Naive thymus-derived CD8-positive, alpha-beta T cell (primary cell): ENCODE data around the gene NPSR1. TPM values are rescaled to one million over a fixed set of nuclear protein-coding genes. Genes with fewer than 3 reads are reported as not detected.

Experiments used
- ATAC-seq, 2 donors: fragments of 150-1000 bp; cut with Tn5 transposase in 1 of 2; sonication (Bioruptor Pico), chemical (Tn5 transposase) in 1 of 2; 1 replicate in 1 of 2; 2 replicates in 1 of 2; pipeline ENCODE4 v1.10.0; 2021; ENCODE audit warnings: mild to moderate bottlenecking in 2 of 2, moderate library complexity in 2 of 2
- POLR2A ChIA-PET: fragments of 350-600 bp; sonication (Branson Sonifier 250); formaldehyde crosslinking; loops from one replicate; lab custom pipeline; 2021; ENCODE audit warnings: antibody characterized with exemption; lab: Charles Lee
- DNase-seq, 10 donors: peaks; one replicate each; pipeline versions ENCODE4 v3.0.0 to v3.0.0-alpha.2; 2020 to 2022
- H3K27ac Mint-ChIP-seq, 10 donors: one replicate each; pipeline ENCODE4 v1.8.0; 2020 to 2022; ENCODE audit warnings: mild to moderate bottlenecking in 10 of 10, mixed read lengths in 10 of 10, moderate library complexity in 4 of 10, inconsistent platforms in 1 of 10
- H3K27me3 Mint-ChIP-seq, 5 donors: one replicate each; pipeline ENCODE4 v1.8.0; 2021 to 2022; ENCODE audit warnings: mixed read lengths in 5 of 5
- H3K36me3 Mint-ChIP-seq, 3 donors: one replicate each; pipeline ENCODE4 v1.8.0; 2020 to 2022; ENCODE audit warnings: mixed read lengths in 3 of 3, mild to moderate bottlenecking in 2 of 3, inconsistent platforms in 1 of 3
- H3K4me1 Mint-ChIP-seq, 4 donors: one replicate each; pipeline ENCODE4 v1.8.0; 2021 to 2022; ENCODE audit warnings: mixed read lengths in 4 of 4
- H3K4me3 Mint-ChIP-seq, 10 donors: one replicate each; pipeline ENCODE4 v1.8.0; 2020 to 2022; ENCODE audit warnings: mild to moderate bottlenecking in 10 of 10, mixed read lengths in 10 of 10, moderate library complexity in 6 of 10, inconsistent platforms in 1 of 10
- H3K9me3 Mint-ChIP-seq, 9 donors: one replicate each; pipeline ENCODE4 v1.8.0; 2020 to 2022; ENCODE audit warnings: mixed read lengths in 9 of 9, mild to moderate bottlenecking in 3 of 9, inconsistent platforms in 1 of 9, moderate library complexity in 1 of 9
- polyA plus RNA-seq, 3 donors: library from polyadenylated mRNA; unstranded; fragments of 300-500 nt; fragmentation: Illumina TruSeq; gene quantifications; one replicate each; pipeline ENCODE4 v1.2.3, GENCODE V29; 2021
- total RNA-seq, 8 experiments: library from RNA in 2 of 8; stranded (reverse) in 2 of 8; gene quantifications; one replicate each; pipeline ENCODE4 v1.2.3 and lab custom pipeline; 2021 to 2026

NPSR1 gene
- total and polyA plus RNA-seq, 5 experiments from 2014 or later = not detected

- no peaks in the 10 kb centered on the region for H3K4me1 Mint-ChIP-seq
- no peak for DNase-seq
- H3K4me3 Mint-ChIP-seq = no peak overlapping the region
- POLR2A ChIA-PET = no interaction called here
- peaks cover 8 to 20% (median 9%) of the 10 kb centered on the region in 5 donors for H3K27me3 Mint-ChIP-seq
- no peak overlapping the region for H3K27ac Mint-ChIP-seq
- no peak for ATAC-seq
- no peaks in the 10 kb centered on the region for H3K36me3 Mint-ChIP-seq
- no peaks in the 10 kb centered on the region for H3K9me3 Mint-ChIP-seq
These were observed 174.0 kb downstream of the NPSR1 start for GRCh38 chr7:34832020-34832419.

- Mint-ChIP-seq H3K4me3 (no peak overlapping the region), H3K9me3 (no peaks in the 10 kb centered on the region), H3K27me3 (peaks cover 2 to 28% (median 7%) of the 10 kb centered on the region in 5 donors), H3K4me1 (peaks cover 2 to 7% (median 4%) of the 10 kb centered on the region in 4 donors), H3K36me3 (no peaks in the 10 kb centered on the region), H3K27ac (no peak overlapping the region)
- ATAC-seq = no peak
- POLR2A ChIA-PET = no interaction called here
- DNase-seq = no peak
These were observed 178.0 kb downstream of the NPSR1 start for GRCh38 chr7:34835901-34836600.

- DNase-seq = no peak
- no peaks in the 10 kb centered on the region for H3K9me3 Mint-ChIP-seq
- no peaks in the 10 kb centered on the region for H3K36me3 Mint-ChIP-seq
- peaks cover 1 to 26% (median 7%) of the 10 kb centered on the region in 5 donors for H3K27me3 Mint-ChIP-seq
- ATAC-seq = no peak
- peaks cover 2 to 7% (median 4%) of the 10 kb centered on the region in 4 donors for H3K4me1 Mint-ChIP-seq
- H3K27ac Mint-ChIP-seq = no peak overlapping the region
- no peak overlapping the region for H3K4me3 Mint-ChIP-seq
- POLR2A ChIA-PET = no interaction called here
These were observed 179.3 kb downstream of the NPSR1 start for GRCh38 chr7:34837316-34837715.

GRCh38 chr7:34837801-34838201 lies 179.8 kb downstream of the NPSR1 start:
- no peak for ATAC-seq
- peaks cover 2 to 26% (median 7%) of the 10 kb centered on the region in 5 donors for H3K27me3 Mint-ChIP-seq

GRCh38 chr7:34838329-34838728 lies 180.3 kb downstream of the NPSR1 start:
- Mint-ChIP-seq H3K9me3 (peaks cover 0 to 6% (median 0%) of the 10 kb centered on the region in 9 donors), H3K36me3 (peaks cover 0 to 1% (median 0%) of the 10 kb centered on the region in 3 donors), H3K4me3 (no peak overlapping the region), H3K27ac (peak overlapping the region in 1 of 10 donors; percentile 6), H3K4me1 (peaks cover 2 to 7% (median 4%) of the 10 kb centered on the region in 4 donors), H3K27me3 (peaks cover 3 to 26% (median 7%) of the 10 kb centered on the region in 5 donors)
- ATAC-seq = no peak
- no peak for DNase-seq
- POLR2A ChIA-PET = no interaction called here

More at GRCh38 chr7:34837801-34838201, 179.8 kb downstream of the NPSR1 start:
- DNase-seq = no peak
- Mint-ChIP-seq H3K4me3 (no peak overlapping the region), H3K36me3 (no peaks in the 10 kb centered on the region), H3K4me1 (peaks cover 2 to 7% (median 4%) of the 10 kb centered on the region in 4 donors), H3K9me3 (peaks cover 0 to 2% (median 0%) of the 10 kb centered on the region in 9 donors), H3K27ac (peak overlapping the region in 1 of 10 donors; percentile 6)
- POLR2A ChIA-PET = no interaction called here

- DNase-seq = no peak
- no peak overlapping the region for H3K4me3 Mint-ChIP-seq
- peaks cover 2 to 7% (median 4%) of the 10 kb centered on the region in 4 donors for H3K4me1 Mint-ChIP-seq
- H3K27me3 Mint-ChIP-seq = peaks cover 3 to 26% (median 5%) of the 10 kb centered on the region in 5 donors
- ATAC-seq = no peak
- H3K27ac Mint-ChIP-seq = no peak overlapping the region
- POLR2A ChIA-PET = no interaction called here
- peaks cover 0 to 10% (median 0%) of the 10 kb centered on the region in 9 donors for H3K9me3 Mint-ChIP-seq
- H3K36me3 Mint-ChIP-seq = peaks cover 0 to 8% (median 0%) of the 10 kb centered on the region in 3 donors
These were observed 181.6 kb downstream of the NPSR1 start for GRCh38 chr7:34839645-34840044.

- Mint-ChIP-seq H3K4me1 (peaks cover 2 to 7% (median 5%) of the 10 kb centered on the region in 4 donors), H3K9me3 (peaks cover 0 to 10% (median 0%) of the 10 kb centered on the region in 9 donors), H3K27ac (peak overlapping the region in 1 of 10 donors; percentile 60), H3K4me3 (no peak overlapping the region), H3K27me3 (peaks cover 2 to 26% (median 3%) of the 10 kb centered on the region in 5 donors), H3K36me3 (peaks cover 0 to 8% (median 0%) of the 10 kb centered on the region in 3 donors)
- no peak for DNase-seq
- POLR2A ChIA-PET = no interaction called here
- no peak for ATAC-seq
These were observed 182.3 kb downstream of the NPSR1 start for GRCh38 chr7:34840176-34840785.

- peaks cover 2 to 26% (median 3%) of the 10 kb centered on the region in 5 donors for H3K27me3 Mint-ChIP-seq
- POLR2A ChIA-PET = no interaction called here
- H3K36me3 Mint-ChIP-seq = peaks cover 0 to 8% (median 0%) of the 10 kb centered on the region in 3 donors
- peaks cover 0 to 10% (median 0%) of the 10 kb centered on the region in 9 donors for H3K9me3 Mint-ChIP-seq
- DNase-seq (no peak), ATAC-seq (no peak)
- no peak overlapping the region for H3K27ac Mint-ChIP-seq
- no peak overlapping the region for H3K4me3 Mint-ChIP-seq
- H3K4me1 Mint-ChIP-seq = peaks cover 2 to 13% (median 6%) of the 10 kb centered on the region in 4 donors
These were observed 183.3 kb downstream of the NPSR1 start for GRCh38 chr7:34841326-34841725.

GRCh38 chr7:34842782-34843181 lies 184.8 kb downstream of the NPSR1 start:
- Mint-ChIP-seq H3K27me3 (peaks cover 2 to 34% (median 3%) of the 10 kb centered on the region in 5 donors), H3K4me1 (peaks cover 0 to 12% (median 5%) of the 10 kb centered on the region in 4 donors), H3K9me3 (peaks cover 0 to 10% (median 0%) of the 10 kb centered on the region in 9 donors), H3K27ac (no peak overlapping the region), H3K36me3 (peaks cover 0 to 8% (median 0%) of the 10 kb centered on the region in 3 donors), H3K4me3 (no peak overlapping the region)
- POLR2A ChIA-PET = no interaction called here
- DNase-seq (no peak), ATAC-seq (no peak)

- Mint-ChIP-seq H3K4me3 (no peak overlapping the region), H3K36me3 (peaks cover 0 to 8% (median 0%) of the 10 kb centered on the region in 3 donors), H3K27ac (no peak overlapping the region), H3K9me3 (peaks cover 0 to 10% (median 0%) of the 10 kb centered on the region in 9 donors), H3K4me1 (peaks cover 0 to 8% (median 2%) of the 10 kb centered on the region in 4 donors), H3K27me3 (peaks cover 0 to 34% (median 3%) of the 10 kb centered on the region in 5 donors)
- no peak for ATAC-seq
- DNase-seq = no peak
- POLR2A ChIA-PET = no interaction called here
These were observed 186.4 kb downstream of the NPSR1 start for GRCh38 chr7:34844406-34844805.

GRCh38 chr7:34844936-34845665 lies 187.1 kb downstream of the NPSR1 start:
- DNase-seq (no peak), ATAC-seq (no peak)
- Mint-ChIP-seq H3K27ac (no peak overlapping the region), H3K4me1 (peaks cover 0 to 8% (median 2%) of the 10 kb centered on the region in 4 donors), H3K36me3 (peaks cover 0 to 8% (median 0%) of the 10 kb centered on the region in 3 donors), H3K4me3 (no peak overlapping the region), H3K27me3 (peaks cover 0 to 34% (median 3%) of the 10 kb centered on the region in 5 donors), H3K9me3 (peaks cover 0 to 10% (median 0%) of the 10 kb centered on the region in 9 donors)
- POLR2A ChIA-PET = no interaction called here

GRCh38 chr7:34845666-34846361 lies 187.8 kb downstream of the NPSR1 start:
- DNase-seq = no peak
- POLR2A ChIA-PET = no interaction called here
- peaks cover 3 to 37% (median 8%) of the 10 kb centered on the region in 5 donors for H3K27me3 Mint-ChIP-seq
- H3K9me3 Mint-ChIP-seq = peaks cover 0 to 10% (median 0%) of the 10 kb centered on the region in 9 donors
- H3K36me3 Mint-ChIP-seq = peaks cover 0 to 8% (median 0%) of the 10 kb centered on the region in 3 donors
- H3K27ac Mint-ChIP-seq = no peak overlapping the region
- H3K4me3 Mint-ChIP-seq = no peak overlapping the region
- peaks cover 0 to 8% (median 3%) of the 10 kb centered on the region in 4 donors for H3K4me1 Mint-ChIP-seq
- no peak for ATAC-seq
